ENCODE data around the gene ALPG.
"Not testable (repeated sequence)": the region's sequence is repeated elsewhere in the genome, so short reads cannot be mapped to it uniquely, and the experiment has no call there.

The ALPG gene

DNA sequence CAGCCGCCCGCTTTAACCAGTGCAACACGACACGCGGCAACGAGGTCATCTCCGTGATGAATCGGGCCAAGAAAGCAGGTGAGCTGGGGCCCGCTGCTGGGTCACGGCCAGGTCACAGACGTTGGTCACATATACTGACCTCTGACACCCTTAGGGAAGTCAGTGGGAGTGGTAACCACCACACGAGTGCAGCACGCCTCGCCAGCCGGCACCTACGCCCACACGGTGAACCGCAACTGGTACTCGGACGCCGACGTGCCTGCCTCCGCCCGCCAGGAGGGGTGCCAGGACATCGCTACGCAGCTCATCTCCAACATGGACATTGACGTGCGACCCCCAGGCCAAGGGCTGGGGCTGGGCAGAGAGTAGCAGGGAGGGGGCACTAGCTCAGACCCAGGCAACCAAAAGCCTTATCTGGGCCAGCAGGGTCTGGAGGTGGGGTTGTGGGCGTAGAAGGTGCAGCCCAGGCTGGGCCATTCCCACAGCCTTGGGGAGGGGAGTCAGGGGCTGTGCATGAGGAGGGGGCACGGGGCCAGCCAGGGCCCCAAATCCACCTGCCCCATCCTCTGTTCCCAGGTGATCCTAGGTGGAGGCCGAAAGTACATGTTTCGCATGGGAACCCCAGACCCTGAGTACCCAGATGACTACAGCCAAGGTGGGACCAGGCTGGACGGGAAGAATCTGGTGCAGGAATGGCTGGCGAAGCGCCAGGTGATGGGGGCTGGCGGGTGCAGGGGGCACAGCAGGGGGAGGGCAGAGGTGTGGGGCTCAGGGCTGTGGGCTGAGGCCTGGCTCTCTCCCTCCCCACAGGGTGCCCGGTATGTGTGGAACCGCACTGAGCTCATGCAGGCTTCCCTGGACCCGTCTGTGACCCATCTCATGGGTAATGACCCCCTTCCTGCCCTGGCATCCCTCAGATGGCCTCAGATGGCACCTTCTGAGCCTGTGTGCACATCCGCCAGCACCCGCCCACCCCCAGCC lies 26.7 kb upstream of the ALPG start:
- H4K20me1 ChIP-seq (ENCODE audit: insufficient read depth, low read length); H3K27ac ChIP-seq (ENCODE audit: low read depth, low read length, poor library complexity, severe bottlenecking); H3K4me3 ChIP-seq (ENCODE audit: low read depth, low read length, poor library complexity, severe bottlenecking); H3K9ac ChIP-seq (ENCODE audit: low read length); H3K4me1 ChIP-seq (ENCODE audit: insufficient read depth, low read length, severe bottlenecking); H3F3A ChIP-seq (ENCODE audit: insufficient read depth, low read length); H3K79me2 ChIP-seq (ENCODE audit: insufficient read depth, low read length); H2AFZ ChIP-seq (ENCODE audit: low read length); H3K27me3 ChIP-seq (ENCODE audit: insufficient read depth, low read length); H3K4me2 ChIP-seq (ENCODE audit: low read length); H3K9me3 ChIP-seq (ENCODE audit: low read length); H3K36me3 ChIP-seq (ENCODE audit: insufficient read depth, low read length); H3K9me2 ChIP-seq (ENCODE audit: low read depth, low read length): not testable (repeated sequence)

DNA sequence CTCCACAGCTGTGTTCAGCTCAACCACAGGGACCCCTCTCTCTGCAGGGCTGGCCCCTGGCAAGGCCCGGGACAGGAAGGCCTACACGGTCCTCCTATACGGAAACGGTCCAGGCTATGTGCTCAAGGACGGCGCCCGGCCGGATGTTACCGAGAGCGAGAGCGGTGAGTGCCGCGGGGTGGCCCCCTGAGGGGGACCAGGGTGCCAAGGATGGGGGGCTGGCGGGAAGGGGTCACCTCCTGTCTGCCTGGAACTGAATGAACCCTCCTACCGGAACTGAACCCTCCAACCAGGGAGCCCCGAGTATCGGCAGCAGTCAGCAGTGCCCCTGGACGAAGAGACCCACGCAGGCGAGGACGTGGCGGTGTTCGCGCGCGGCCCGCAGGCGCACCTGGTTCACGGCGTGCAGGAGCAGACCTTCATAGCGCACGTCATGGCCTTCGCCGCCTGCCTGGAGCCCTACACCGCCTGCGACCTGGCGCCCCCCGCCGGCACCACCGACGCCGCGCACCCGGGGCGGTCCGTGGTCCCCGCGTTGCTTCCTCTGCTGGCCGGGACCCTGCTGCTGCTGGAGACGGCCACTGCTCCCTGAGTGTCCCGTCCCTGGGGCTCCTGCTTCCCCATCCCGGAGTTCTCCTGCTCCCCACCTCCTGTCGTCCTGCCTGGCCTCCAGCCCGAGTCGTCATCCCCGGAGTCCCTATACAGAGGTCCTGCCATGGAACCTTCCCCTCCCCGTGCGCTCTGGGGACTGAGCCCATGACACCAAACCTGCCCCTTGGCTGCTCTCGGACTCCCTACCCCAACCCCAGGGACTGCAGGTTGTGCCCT lies 25.2 kb upstream of the ALPG start:
- not testable (repeated sequence) for H3K27ac ChIP-seq (ENCODE audit: low read depth, low read length, poor library complexity, severe bottlenecking); H3F3A ChIP-seq (ENCODE audit: insufficient read depth, low read length); H3K4me2 ChIP-seq (ENCODE audit: low read length); H3K9me2 ChIP-seq (ENCODE audit: low read depth, low read length); H3K9ac ChIP-seq (ENCODE audit: low read length); H3K4me3 ChIP-seq (ENCODE audit: low read depth, low read length, poor library complexity, severe bottlenecking); H4K20me1 ChIP-seq (ENCODE audit: insufficient read depth, low read length); H3K79me2 ChIP-seq (ENCODE audit: insufficient read depth, low read length); H2AFZ ChIP-seq (ENCODE audit: low read length); H3K27me3 ChIP-seq (ENCODE audit: insufficient read depth, low read length); H3K4me1 ChIP-seq (ENCODE audit: insufficient read depth, low read length, severe bottlenecking); H3K36me3 ChIP-seq (ENCODE audit: insufficient read depth, low read length); H3K9me3 ChIP-seq (ENCODE audit: low read length)

DNA sequence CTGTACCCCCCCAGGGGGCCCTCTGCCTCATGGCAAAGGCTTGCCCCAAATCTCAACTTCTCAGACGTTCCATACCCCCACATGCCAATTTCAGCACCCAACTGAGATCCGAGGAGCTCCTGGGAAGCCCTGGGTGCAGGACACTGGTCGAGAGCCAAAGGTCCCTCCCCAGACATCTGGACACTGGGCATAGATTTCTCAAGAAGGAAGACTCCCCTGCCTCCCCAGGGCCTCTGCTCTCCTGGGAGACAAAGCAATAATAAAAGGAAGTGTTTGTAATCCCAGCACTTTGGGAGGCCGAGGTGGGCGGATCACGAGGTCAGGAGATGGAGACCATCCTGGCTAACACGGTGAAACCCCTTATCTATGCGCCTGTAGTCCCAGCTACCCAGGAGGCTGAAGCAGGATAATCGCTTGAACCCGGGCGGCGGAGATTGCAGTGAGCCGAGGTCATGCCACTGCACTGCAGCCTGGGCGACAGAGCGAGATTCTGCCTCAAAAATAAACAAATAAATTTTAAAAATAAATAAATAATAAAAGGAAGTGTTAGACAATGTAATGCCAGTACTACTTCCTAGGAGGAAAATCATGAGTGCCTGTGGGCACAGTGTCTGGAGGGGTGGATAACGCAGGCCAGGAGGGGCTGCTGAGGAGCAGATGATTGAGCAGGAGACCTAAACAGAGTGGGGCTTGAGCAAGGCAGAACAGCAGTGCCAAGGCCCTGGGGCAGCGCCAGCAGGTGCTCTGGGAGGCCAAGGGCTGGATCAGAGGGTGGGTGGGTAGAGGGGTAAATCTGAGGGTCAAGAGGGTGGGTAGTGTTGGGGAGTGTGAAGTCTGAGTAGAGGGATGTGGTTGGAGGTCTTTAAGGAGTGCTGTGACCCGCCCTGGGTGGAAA lies 24.1 kb upstream of the ALPG start:
- Histone ChIP-seq H3K4me2 (ENCODE audit: low read length) (no peak overlapping the region), H3K9me2 (ENCODE audit: low read depth, low read length) (no peaks in the 10 kb centered on the region), H3K9ac (ENCODE audit: low read length) (no peak overlapping the region), H3F3A (ENCODE audit: insufficient read depth, low read length) (no peaks in the 10 kb centered on the region), H3K4me3 (ENCODE audit: low read depth, low read length, poor library complexity, severe bottlenecking) (no peak overlapping the region), H3K9me3 (ENCODE audit: low read length) (no peaks in the 10 kb centered on the region), H3K27ac (ENCODE audit: low read depth, low read length, poor library complexity, severe bottlenecking) (no peak overlapping the region), H4K20me1 (ENCODE audit: insufficient read depth, low read length) (no peaks in the 10 kb centered on the region), H3K27me3 (ENCODE audit: insufficient read depth, low read length) (0 out of 2 replicates have a peak, but pooled peaks cover 8% of the 10 kb centered on the region), H3K4me1 (ENCODE audit: insufficient read depth, low read length, severe bottlenecking) (no peaks in the 10 kb centered on the region), H3K79me2 (ENCODE audit: insufficient read depth, low read length) (no peaks in the 10 kb centered on the region), H3K36me3 (ENCODE audit: insufficient read depth, low read length) (no peaks in the 10 kb centered on the region), H2AFZ (ENCODE audit: low read length) (no peak overlapping the region)
- TF ChIP-seq, protein P1, sequence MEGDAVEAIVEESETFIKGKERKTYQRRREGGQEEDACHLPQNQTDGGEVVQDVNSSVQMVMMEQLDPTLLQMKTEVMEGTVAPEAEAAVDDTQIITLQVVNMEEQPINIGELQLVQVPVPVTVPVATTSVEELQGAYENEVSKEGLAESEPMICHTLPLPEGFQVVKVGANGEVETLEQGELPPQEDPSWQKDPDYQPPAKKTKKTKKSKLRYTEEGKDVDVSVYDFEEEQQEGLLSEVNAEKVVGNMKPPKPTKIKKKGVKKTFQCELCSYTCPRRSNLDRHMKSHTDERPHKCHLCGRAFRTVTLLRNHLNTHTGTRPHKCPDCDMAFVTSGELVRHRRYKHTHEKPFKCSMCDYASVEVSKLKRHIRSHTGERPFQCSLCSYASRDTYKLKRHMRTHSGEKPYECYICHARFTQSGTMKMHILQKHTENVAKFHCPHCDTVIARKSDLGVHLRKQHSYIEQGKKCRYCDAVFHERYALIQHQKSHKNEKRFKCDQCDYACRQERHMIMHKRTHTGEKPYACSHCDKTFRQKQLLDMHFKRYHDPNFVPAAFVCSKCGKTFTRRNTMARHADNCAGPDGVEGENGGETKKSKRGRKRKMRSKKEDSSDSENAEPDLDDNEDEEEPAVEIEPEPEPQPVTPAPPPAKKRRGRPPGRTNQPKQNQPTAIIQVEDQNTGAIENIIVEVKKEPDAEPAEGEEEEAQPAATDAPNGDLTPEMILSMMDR (IDR thresholded peaks at IDR 0.05; ENCODE audit: low read length), result no peak
- no peak for TF ChIP-seq EZH2 (IDR thresholded peaks at IDR 0.05; ENCODE audit: borderline replicate concordance, low read length)
